Measurements from ENCODE around the gene SNURF.
"Not testable (repeated sequence)": the region's sequence is repeated elsewhere in the genome, so short reads cannot be mapped to it uniquely, and the experiment has no call there.

GRCh38 chr15:24931874-24932732, 22.7 kb upstream of the SNURF start:
- TF ChIP-seq CTCF (IDR thresholded peaks at IDR 0.05; ENCODE audit: insufficient read depth, low read length, poor library complexity, severe bottlenecking); EZH2phosphoT487 (conservative IDR thresholded peaks at IDR 0.05; ENCODE audit: low read length): not testable (repeated sequence)
